ENCODE measurements around the gene HOXD10. TPM values are rescaled to one million over a fixed set of nuclear protein-coding genes. Genes with fewer than 3 reads are reported as not detected.

HOXD10 gene
- total and polyA plus RNA-seq, 2 experiments from 2014 or later = 16.0 to 17.2 TPM

- peak overlapping the region; percentile 100 for H3K4me2 ChIP-seq (ENCODE audit: unreplicated experiment)
Measured at GRCh38 chr2:176130147-176130956, 13.8 kb downstream of the HOXD10 start.

GRCh38 chr2:176130957-176131847 is 14.6 kb downstream of the HOXD10 start:
- in situ Hi-C loops (cut with MboI) = no loop called here
- Histone ChIP-seq H3K4me2 (ENCODE audit: unreplicated experiment) (peak overlapping the region; percentile 100), H3K4me3 (peak overlapping the region; percentile 90)

More at GRCh38 chr2:176130147-176130956, 13.8 kb downstream of the HOXD10 start:
- Histone ChIP-seq H3K9me3 (ENCODE audit: low read depth) (no peaks in the 10 kb centered on the region), H3K27me3 (replicated peaks; ENCODE audit: insufficient read depth) (no peaks in the 10 kb centered on the region), H3K79me2 (ENCODE audit: insufficient read depth) (peaks cover 73% of the 10 kb centered on the region), H3K27ac (peak overlapping the region; percentile 97), H4K20me1 (ENCODE audit: insufficient read depth) (no peaks in the 10 kb centered on the region), H3K9ac (peak overlapping the region; percentile 97), H2AFZ (peak overlapping the region; percentile 22), H3K9me2 (ENCODE audit: insufficient read depth) (no peaks in the 10 kb centered on the region), H3K4me3 (peak overlapping the region; percentile 90), H3K4me1 (ENCODE audit: insufficient read depth) (peaks cover 40% of the 10 kb centered on the region), H3K36me3 (ENCODE audit: low read depth) (no peaks in the 10 kb centered on the region), H3F3A (ENCODE audit: insufficient read depth) (peaks cover 62% of the 10 kb centered on the region)
- in situ Hi-C loops (cut with MboI) = no loop called here
- DNase-seq = peak; percentile 86
- TF ChIP-seq EZH2phosphoT487 (IDR thresholded peaks at IDR 0.05; ENCODE audit: insufficient read depth, low read depth) = no peak
- TF ChIP-seq EZH2 (IDR thresholded peaks at IDR 0.05; ENCODE audit: insufficient read depth, poor library complexity, severe bottlenecking) = no peak
- WGBS, 2 experiments (ENCODE audit: low coverage in 1 of 2, low lambda C conversion rate in 2 of 2, missing lambda C conversion rate in 2 of 2) = 1 to 2% methylated on average over 9 to 74 of the region's 100 CpGs

GRCh38 chr2:176131848-176132158 is 15.2 kb downstream of the HOXD10 start:
- H3K27me3 ChIP-seq (replicated peaks; ENCODE audit: insufficient read depth) = no peaks in the 10 kb centered on the region
- peaks cover 57% of the 10 kb centered on the region for H3F3A ChIP-seq (ENCODE audit: insufficient read depth)
- no peaks in the 10 kb centered on the region for H3K36me3 ChIP-seq (ENCODE audit: low read depth)
- H3K9me3 ChIP-seq (ENCODE audit: low read depth) = no peaks in the 10 kb centered on the region
- DNase-seq = no peak
- H3K9me2 ChIP-seq (ENCODE audit: insufficient read depth) = no peaks in the 10 kb centered on the region
- H3K4me2 ChIP-seq (ENCODE audit: unreplicated experiment) = peak overlapping the region; percentile 100
- WGBS, 2 experiments (ENCODE audit: low coverage in 1 of 2, low lambda C conversion rate in 2 of 2, missing lambda C conversion rate in 2 of 2) = 0% methylated on average over 4 of the region's 4 CpGs
- in situ Hi-C loops (cut with MboI) = no loop called here
- H3K9ac ChIP-seq = peak overlapping the region; percentile 97
- H3K27ac ChIP-seq = peak overlapping the region; percentile 97
- H3K4me1 ChIP-seq (ENCODE audit: insufficient read depth) = peaks cover 36% of the 10 kb centered on the region
- H2AFZ ChIP-seq = no peak overlapping the region
- TF ChIP-seq EZH2 (IDR thresholded peaks at IDR 0.05; ENCODE audit: insufficient read depth, poor library complexity, severe bottlenecking) = no peak
- TF ChIP-seq EZH2phosphoT487 (IDR thresholded peaks at IDR 0.05; ENCODE audit: insufficient read depth, low read depth) = no peak
- H4K20me1 ChIP-seq (ENCODE audit: insufficient read depth) = no peaks in the 10 kb centered on the region
- peak overlapping the region; percentile 90 for H3K4me3 ChIP-seq
- H3K79me2 ChIP-seq (ENCODE audit: insufficient read depth) = peaks cover 86% of the 10 kb centered on the region

More at GRCh38 chr2:176130957-176131847, 14.6 kb downstream of the HOXD10 start:
- Histone ChIP-seq H3K9ac (peak overlapping the region; percentile 97), H3K36me3 (ENCODE audit: low read depth) (no peaks in the 10 kb centered on the region), H3K27me3 (replicated peaks; ENCODE audit: insufficient read depth) (no peaks in the 10 kb centered on the region), H3K9me3 (ENCODE audit: low read depth) (no peaks in the 10 kb centered on the region), H4K20me1 (ENCODE audit: insufficient read depth) (no peaks in the 10 kb centered on the region), H3K79me2 (ENCODE audit: insufficient read depth) (peaks cover 80% of the 10 kb centered on the region), H3K9me2 (ENCODE audit: insufficient read depth) (no peaks in the 10 kb centered on the region), H2AFZ (peak overlapping the region; percentile 22; the same call in 1 of the 2 replicates), H3K27ac (peak overlapping the region; percentile 97), H3F3A (ENCODE audit: insufficient read depth) (peaks cover 63% of the 10 kb centered on the region), H3K4me1 (ENCODE audit: insufficient read depth) (peaks cover 42% of the 10 kb centered on the region)
- 2% methylated on average over 15 of the region's 15 CpGs for WGBS, 2 experiments (ENCODE audit: low coverage in 1 of 2, low lambda C conversion rate in 2 of 2, missing lambda C conversion rate in 2 of 2)
- TF ChIP-seq EZH2phosphoT487 (IDR thresholded peaks at IDR 0.05; ENCODE audit: insufficient read depth, low read depth) (no peak), EZH2 (IDR thresholded peaks at IDR 0.05; ENCODE audit: insufficient read depth, poor library complexity, severe bottlenecking) (no peak)
- peak; percentile 42 for DNase-seq

All from GM23248 (cell line).